Measurements from ENCODE around the gene IL17B. TPM values are rescaled to one million over a fixed set of nuclear protein-coding genes. Genes with fewer than 3 reads are reported as not detected.
A peak's percentile ranks its signal among the peaks of the same experiment; 100 is the strongest.

The IL17B gene
- total RNA-seq, 2 donors from 2014 or later = not detected

DNA sequence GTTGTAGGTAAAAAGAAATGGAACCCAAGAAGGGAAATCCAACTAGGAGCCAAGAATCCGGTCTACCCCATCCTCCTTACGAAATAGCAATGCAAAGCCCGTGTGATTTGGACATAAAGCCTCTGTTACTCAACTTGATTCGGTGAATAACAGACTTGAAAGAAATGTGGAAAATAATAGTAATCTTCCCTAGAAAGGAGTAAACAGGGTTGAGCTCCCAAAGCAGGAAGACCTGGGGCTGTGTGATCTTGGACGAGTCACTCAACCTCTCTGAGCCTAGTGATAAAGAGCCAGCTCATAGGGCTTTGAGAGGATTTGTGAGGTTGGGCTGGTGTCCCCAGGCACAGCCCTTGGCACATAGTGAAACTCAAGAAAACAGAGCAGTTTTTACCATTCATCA lies 42.7 kb upstream of the IL17B start:
- Mint-ChIP-seq H3K27ac (no peak overlapping the region), H3K36me3 (ENCODE audit: low read depth) (no peaks in the 10 kb centered on the region), H3K4me3 (no peak overlapping the region), H3K9me3 (no peaks in the 10 kb centered on the region), H3K27me3 (ENCODE audit: insufficient read depth) (no peaks in the 10 kb centered on the region), H3K4me1 (peaks cover 29% of the 10 kb centered on the region)
- Histone ChIP-seq H3K9me3 (ENCODE audit: control insufficient read depth, low read length) (no peaks in the 10 kb centered on the region), H3K27me3 (ENCODE audit: control insufficient read depth, insufficient read depth, low read length, poor library complexity, severe bottlenecking) (no peaks in the 10 kb centered on the region), H3K27ac (ENCODE audit: low read depth, low read length) (no peak overlapping the region), H3K4me1 (ENCODE audit: control insufficient read depth, insufficient read depth, low read length) (peaks cover 12% of the 10 kb centered on the region), H3K36me3 (ENCODE audit: control insufficient read depth, insufficient read depth, low read length) (no peaks in the 10 kb centered on the region), H3K9ac (ENCODE audit: extremely low read depth, low read length, poor library complexity, severe bottlenecking) (no peak overlapping the region), H3K4me3 (ENCODE audit: low read length) (no peak overlapping the region)
- TF ChIP-seq, protein P1, sequence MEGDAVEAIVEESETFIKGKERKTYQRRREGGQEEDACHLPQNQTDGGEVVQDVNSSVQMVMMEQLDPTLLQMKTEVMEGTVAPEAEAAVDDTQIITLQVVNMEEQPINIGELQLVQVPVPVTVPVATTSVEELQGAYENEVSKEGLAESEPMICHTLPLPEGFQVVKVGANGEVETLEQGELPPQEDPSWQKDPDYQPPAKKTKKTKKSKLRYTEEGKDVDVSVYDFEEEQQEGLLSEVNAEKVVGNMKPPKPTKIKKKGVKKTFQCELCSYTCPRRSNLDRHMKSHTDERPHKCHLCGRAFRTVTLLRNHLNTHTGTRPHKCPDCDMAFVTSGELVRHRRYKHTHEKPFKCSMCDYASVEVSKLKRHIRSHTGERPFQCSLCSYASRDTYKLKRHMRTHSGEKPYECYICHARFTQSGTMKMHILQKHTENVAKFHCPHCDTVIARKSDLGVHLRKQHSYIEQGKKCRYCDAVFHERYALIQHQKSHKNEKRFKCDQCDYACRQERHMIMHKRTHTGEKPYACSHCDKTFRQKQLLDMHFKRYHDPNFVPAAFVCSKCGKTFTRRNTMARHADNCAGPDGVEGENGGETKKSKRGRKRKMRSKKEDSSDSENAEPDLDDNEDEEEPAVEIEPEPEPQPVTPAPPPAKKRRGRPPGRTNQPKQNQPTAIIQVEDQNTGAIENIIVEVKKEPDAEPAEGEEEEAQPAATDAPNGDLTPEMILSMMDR (conservative IDR thresholded peaks at IDR 0.05) = no peak
- DNase-seq = no peak
- 97 to 98% methylated on average over 5 of the region's 5 CpGs for WGBS, 2 experiments (ENCODE audit: insufficient coverage in 1 of 2, insufficient read length in 1 of 2)

DNA sequence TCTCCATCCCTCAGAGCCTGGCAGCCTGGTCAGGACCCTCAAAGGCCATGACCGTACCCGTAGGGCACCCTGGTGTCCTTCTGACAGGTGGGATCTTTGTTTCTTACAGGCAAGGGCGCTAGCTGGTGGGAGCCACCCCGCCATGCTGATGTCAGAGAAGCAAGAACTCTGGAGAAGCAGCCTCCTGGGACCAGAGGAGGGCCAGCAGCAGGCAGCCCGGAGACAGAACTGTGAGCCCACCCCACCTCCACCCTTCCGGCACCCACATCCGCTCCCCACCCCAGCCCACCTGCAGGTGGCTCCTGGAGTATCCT lies 42.2 kb upstream of the IL17B start:
- Histone ChIP-seq H3K4me3 (ENCODE audit: low read length) (no peak overlapping the region), H3K4me1 (ENCODE audit: control insufficient read depth, insufficient read depth, low read length) (peaks cover 12% of the 10 kb centered on the region), H3K9me3 (ENCODE audit: control insufficient read depth, low read length) (no peaks in the 10 kb centered on the region), H3K36me3 (ENCODE audit: control insufficient read depth, insufficient read depth, low read length) (no peaks in the 10 kb centered on the region), H3K27ac (ENCODE audit: low read depth, low read length) (peak overlapping the region; percentile 33), H3K27me3 (ENCODE audit: control insufficient read depth, insufficient read depth, low read length, poor library complexity, severe bottlenecking) (no peaks in the 10 kb centered on the region), H3K9ac (ENCODE audit: extremely low read depth, low read length, poor library complexity, severe bottlenecking) (no peak overlapping the region)
- TF ChIP-seq, protein P1 (conservative IDR thresholded peaks at IDR 0.05) = no peak
- WGBS, 2 experiments (ENCODE audit: insufficient coverage in 1 of 2, insufficient read length in 1 of 2) = 82 to 94% methylated on average over 2 to 7 of the region's 7 CpGs
- H3K4me3 Mint-ChIP-seq = no peak overlapping the region
- H3K4me1 Mint-ChIP-seq = peaks cover 29% of the 10 kb centered on the region
- DNase-seq = no peak
- no peaks in the 10 kb centered on the region for H3K36me3 Mint-ChIP-seq (ENCODE audit: low read depth)
- H3K27me3 Mint-ChIP-seq (ENCODE audit: insufficient read depth) = no peaks in the 10 kb centered on the region
- no peak overlapping the region for H3K27ac Mint-ChIP-seq
- no peaks in the 10 kb centered on the region for H3K9me3 Mint-ChIP-seq

DNA sequence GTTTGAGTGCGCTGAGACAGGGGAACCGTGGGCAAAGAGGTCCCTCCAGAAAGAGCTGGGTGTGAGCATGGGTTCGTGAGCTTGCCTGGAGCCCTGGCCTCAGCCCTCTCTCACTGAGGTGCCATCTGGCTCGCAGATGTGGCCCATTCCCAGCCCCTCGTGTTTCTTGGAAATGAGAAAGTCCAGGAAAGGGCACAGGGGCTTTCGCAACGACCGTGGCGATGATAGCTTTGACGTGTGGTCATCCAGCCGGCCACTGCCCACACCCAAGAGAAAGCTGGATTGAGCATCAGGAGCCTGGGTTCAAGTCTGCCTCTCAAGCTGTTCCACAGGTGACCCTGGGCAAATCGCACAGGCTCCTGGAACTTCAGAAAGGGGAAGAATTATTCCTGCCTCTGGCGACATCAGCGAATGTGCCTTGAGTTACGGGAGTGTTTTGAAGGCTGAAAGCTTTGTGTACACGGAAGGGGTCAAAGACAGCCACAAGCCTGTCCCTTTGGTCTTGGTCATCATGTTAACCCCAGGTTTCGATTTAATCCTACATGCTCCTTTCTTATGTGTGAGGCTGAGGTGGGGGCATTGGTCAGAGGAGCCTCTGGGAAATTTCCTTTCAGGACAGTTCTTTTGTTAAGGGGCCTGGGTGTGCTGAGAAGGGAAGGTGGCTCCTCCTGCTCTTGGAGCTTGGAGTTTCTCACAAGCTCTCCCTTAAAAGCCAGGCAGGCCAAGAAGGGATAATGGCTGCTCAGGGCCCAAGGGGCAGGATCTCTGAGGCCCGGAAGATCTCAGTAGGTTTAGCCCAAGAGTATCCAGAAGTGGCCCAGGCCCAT lies 41.7 kb upstream of the IL17B start:
- peaks cover 12% of the 10 kb centered on the region for H3K4me1 ChIP-seq (ENCODE audit: control insufficient read depth, insufficient read depth, low read length)
- no peak for DNase-seq
- H3K4me1 Mint-ChIP-seq = peaks cover 29% of the 10 kb centered on the region

More for the DNA sequence above, 41.7 kb upstream of the IL17B start:
- peak overlapping the region; percentile 33 for H3K27ac ChIP-seq (ENCODE audit: low read depth, low read length)
- 92% methylated on average over 14 to 18 of the region's 18 CpGs for WGBS, 2 experiments (ENCODE audit: insufficient coverage in 1 of 2, insufficient read length in 1 of 2)
- H3K4me3 ChIP-seq (ENCODE audit: low read length) = no peak overlapping the region
- Mint-ChIP-seq H3K27me3 (ENCODE audit: insufficient read depth) (no peaks in the 10 kb centered on the region), H3K27ac (peak overlapping the region; percentile 65), H3K4me3 (no peak overlapping the region), H3K36me3 (ENCODE audit: low read depth) (no peaks in the 10 kb centered on the region), H3K9me3 (no peaks in the 10 kb centered on the region)
- TF ChIP-seq, protein P1 (conservative IDR thresholded peaks at IDR 0.05) = no peak
- no peaks in the 10 kb centered on the region for H3K27me3 ChIP-seq (ENCODE audit: control insufficient read depth, insufficient read depth, low read length, poor library complexity, severe bottlenecking)
- no peak overlapping the region for H3K9ac ChIP-seq (ENCODE audit: extremely low read depth, low read length, poor library complexity, severe bottlenecking)
- H3K36me3 ChIP-seq (ENCODE audit: control insufficient read depth, insufficient read depth, low read length) = no peaks in the 10 kb centered on the region
- no peaks in the 10 kb centered on the region for H3K9me3 ChIP-seq (ENCODE audit: control insufficient read depth, low read length)

Measured in endodermal cell (in vitro differentiated cells).